Body of pancreas (tissue), 4 donors: ENCODE results near the gene DYNC1LI1.

Experiments
- CTCF ChIP-seq, 7 experiments: fragments of 450-650 bp in 4 of 7; fragments of 200-600 bp in 3 of 7; sonication (generic) in 3 of 7; IDR thresholded peaks; one replicate each; pipeline ENCODE4 v1.5.1; 2016 to 2019; ENCODE audit warnings: antibody characterized with exemption in 7 of 7
- POLR2A ChIP-seq, 3 donors: fragments of 450-650 bp; IDR thresholded peaks; one replicate each; pipeline ENCODE4 v1.6.1; 2016; ENCODE audit warnings: antibody characterized with exemption in 3 of 3, mild to moderate bottlenecking in 2 of 3

GRCh38 chr3:32502118-32502945 is 68.3 kb downstream of the DYNC1LI1 start, which contains the start of gene CMTM6:
- TF ChIP-seq CTCF (IDR thresholded peaks at IDR 0.05) (no peak), POLR2A (IDR thresholded peaks at IDR 0.05) (peak; percentile 35 to 76 (median 72))
